SH-SY5Y (cell line): ENCODE data around the gene MTA2.

Experiments
- GATA2 ChIP-seq: IDR thresholded peaks from 2 replicates; pipeline ENCODE4 v1.6.1; 2011; ENCODE audit warnings: mild to moderate bottlenecking, low read depth, low read length
- GATA3 ChIP-seq: IDR thresholded peaks from 2 replicates; pipeline ENCODE4 v1.6.1; 2011; ENCODE audit warnings: low read depth, mild to moderate bottlenecking, low read length, moderate library complexity

DNA sequence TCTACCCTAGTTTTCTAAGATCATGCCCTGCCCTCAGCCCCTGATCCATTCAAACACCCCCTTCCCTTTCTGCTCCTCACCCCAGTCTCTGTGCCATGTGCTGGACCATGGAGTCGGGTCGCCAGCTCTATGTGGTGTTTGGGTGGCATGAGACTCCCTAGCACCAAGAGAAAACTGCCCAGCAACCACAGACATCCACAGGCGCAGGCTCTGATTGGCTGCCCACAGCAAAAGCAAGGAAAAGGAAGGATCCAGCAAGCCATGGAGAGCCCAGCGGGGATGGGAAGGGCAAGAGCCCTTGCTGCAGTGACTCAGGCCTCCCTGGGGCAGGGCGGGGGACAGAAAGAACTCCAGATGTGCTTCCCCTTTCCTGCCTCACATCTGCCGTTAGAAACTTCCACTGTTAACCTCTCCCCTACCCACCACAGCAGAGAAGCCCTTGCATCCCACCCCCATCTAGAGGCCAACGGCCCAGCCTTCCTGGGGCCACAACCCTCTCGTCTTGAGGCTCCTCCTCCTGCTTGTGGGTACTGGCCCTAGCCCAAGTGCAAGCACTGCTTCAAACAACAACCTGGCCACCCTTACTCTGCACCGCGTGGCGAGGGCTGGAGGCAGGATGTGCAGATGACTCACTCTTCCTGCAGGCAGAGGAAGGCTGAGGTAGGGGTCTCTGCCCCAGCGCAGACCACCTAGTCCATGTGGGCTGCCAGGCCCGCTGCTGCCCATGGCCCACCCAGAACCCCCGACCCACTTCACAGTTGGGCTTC lies 45.4 kb downstream of the MTA2 start:
- TF ChIP-seq GATA2 = no peak
- no peak for TF ChIP-seq GATA3
